Measurements from ENCODE around the gene MIOS.

Gene MIOS

GRCh38 chr7:7620236-7620635 lies 53.6 kb downstream of the MIOS start:
- Histone ChIP-seq H3K4me2 (ENCODE audit: low read depth, low read length, poor library complexity, severe bottlenecking) (no peak overlapping the region), H2AFZ (ENCODE audit: low read length) (no peak overlapping the region), H3K27me3 (ENCODE audit: insufficient read depth, low read length, poor library complexity, severe bottlenecking) (no peaks in the 10 kb centered on the region), H3F3A (ENCODE audit: low read depth) (no peaks in the 10 kb centered on the region), H3K79me2 (ENCODE audit: insufficient read depth, low read length) (no peaks in the 10 kb centered on the region), H3K4me3 (ENCODE audit: low read length, poor library complexity, severe bottlenecking) (no peak overlapping the region), H3K4me1 (ENCODE audit: insufficient read depth, low read length, poor library complexity, severe bottlenecking) (no peaks in the 10 kb centered on the region), H3K9ac (ENCODE audit: low read depth, low read length, poor library complexity, severe bottlenecking) (no peak overlapping the region), H4K20me1 (ENCODE audit: insufficient read depth, low read length, poor library complexity, severe bottlenecking) (no peaks in the 10 kb centered on the region), H3K9me3 (ENCODE audit: insufficient read depth, low read depth, low read length) (no peaks in the 10 kb centered on the region), H3K9me2 (replicated peaks; ENCODE audit: low read depth, low read length) (no peaks in the 10 kb centered on the region), H3K36me3 (ENCODE audit: insufficient read depth, low read length) (no peaks in the 10 kb centered on the region)
- TF ChIP-seq CTCF (conservative IDR thresholded peaks at IDR 0.05; ENCODE audit: low read length) (no peak), EZH2phosphoT487 (IDR thresholded peaks at IDR 0.05; ENCODE audit: borderline replicate concordance) (no peak)

- Histone ChIP-seq H3K27me3 (ENCODE audit: insufficient read depth, low read length, poor library complexity, severe bottlenecking) (no peaks in the 10 kb centered on the region), H3K9me2 (replicated peaks; ENCODE audit: low read depth, low read length) (no peaks in the 10 kb centered on the region), H3K9ac (ENCODE audit: low read depth, low read length, poor library complexity, severe bottlenecking) (no peak overlapping the region), H3K79me2 (ENCODE audit: insufficient read depth, low read length) (no peaks in the 10 kb centered on the region), H3F3A (ENCODE audit: low read depth) (no peaks in the 10 kb centered on the region), H3K9me3 (ENCODE audit: insufficient read depth, low read depth, low read length) (no peaks in the 10 kb centered on the region), H2AFZ (ENCODE audit: low read length) (no peak overlapping the region), H3K4me3 (ENCODE audit: low read length, poor library complexity, severe bottlenecking) (no peak overlapping the region), H3K4me2 (ENCODE audit: low read depth, low read length, poor library complexity, severe bottlenecking) (no peak overlapping the region), H3K4me1 (ENCODE audit: insufficient read depth, low read length, poor library complexity, severe bottlenecking) (no peaks in the 10 kb centered on the region), H4K20me1 (ENCODE audit: insufficient read depth, low read length, poor library complexity, severe bottlenecking) (no peaks in the 10 kb centered on the region), H3K36me3 (ENCODE audit: insufficient read depth, low read length) (no peaks in the 10 kb centered on the region)
- TF ChIP-seq EZH2phosphoT487 (IDR thresholded peaks at IDR 0.05; ENCODE audit: borderline replicate concordance) (no peak), CTCF (conservative IDR thresholded peaks at IDR 0.05; ENCODE audit: low read length) (no peak)
Measured at GRCh38 chr7:7620644-7621210, 54.0 kb downstream of the MIOS start.

- H3K79me2 ChIP-seq (ENCODE audit: insufficient read depth, low read length) = no peaks in the 10 kb centered on the region
- H3K9me3 ChIP-seq (ENCODE audit: insufficient read depth, low read depth, low read length) = no peaks in the 10 kb centered on the region
- no peak overlapping the region for H2AFZ ChIP-seq (ENCODE audit: low read length)
- no peaks in the 10 kb centered on the region for H3K27me3 ChIP-seq (ENCODE audit: insufficient read depth, low read length, poor library complexity, severe bottlenecking)
- H4K20me1 ChIP-seq (ENCODE audit: insufficient read depth, low read length, poor library complexity, severe bottlenecking) = no peaks in the 10 kb centered on the region
- H3K4me3 ChIP-seq (ENCODE audit: low read length, poor library complexity, severe bottlenecking) = no peak overlapping the region
- H3K9ac ChIP-seq (ENCODE audit: low read depth, low read length, poor library complexity, severe bottlenecking) = no peak overlapping the region
- no peaks in the 10 kb centered on the region for H3K36me3 ChIP-seq (ENCODE audit: insufficient read depth, low read length)
- TF ChIP-seq EZH2phosphoT487 (IDR thresholded peaks at IDR 0.05; ENCODE audit: borderline replicate concordance) (no peak), CTCF (conservative IDR thresholded peaks at IDR 0.05; ENCODE audit: low read length) (no peak)
- no peaks in the 10 kb centered on the region for H3K9me2 ChIP-seq (replicated peaks; ENCODE audit: low read depth, low read length)
- no peak overlapping the region for H3K4me2 ChIP-seq (ENCODE audit: low read depth, low read length, poor library complexity, severe bottlenecking)
- H3K4me1 ChIP-seq (ENCODE audit: insufficient read depth, low read length, poor library complexity, severe bottlenecking) = no peaks in the 10 kb centered on the region
- H3F3A ChIP-seq (ENCODE audit: low read depth) = no peaks in the 10 kb centered on the region
Measured at GRCh38 chr7:7628476-7628875, 61.8 kb downstream of the MIOS start.
